Ovary (tissue), 3 donors: ENCODE results near the gene BMPER.
"Not testable (repeated sequence)": the region's sequence is repeated elsewhere in the genome, so short reads cannot be mapped to it uniquely, and the experiment has no call there.

Experiments
- CTCF ChIP-seq, 3 donors: fragments of 450-650 bp in 2 of 3; fragments of 200-600 bp in 1 of 3; IDR thresholded peaks; one replicate each; pipeline versions ENCODE4 v1.5.1 to v1.8.0; 2016 to 2022; ENCODE audit warnings: antibody characterized with exemption in 3 of 3, mild to moderate bottlenecking in 1 of 3
- EP300 ChIP-seq: sonication (generic); formaldehyde crosslinking; IDR thresholded peaks from one replicate; pipeline ENCODE4 v1.6.1; 2017; ENCODE audit warnings: antibody characterized with exemption
- POLR2A ChIP-seq: fragments of 450-650 bp; IDR thresholded peaks from one replicate; pipeline ENCODE4 v1.6.1; 2017; ENCODE audit warnings: antibody characterized with exemption, mild to moderate bottlenecking, moderate library complexity
- donor health status: DM: no; HTN: no; CAD: no.

- not testable (repeated sequence) for TF ChIP-seq CTCF (IDR thresholded peaks at IDR 0.05); EP300; POLR2A
These were observed 269.6 kb downstream of the BMPER start for GRCh38 chr7:34174688-34175616.
